DMS53 treated with DMSO at 0.1 percent for 48 hours (cell line): ENCODE measurements around the gene B4GALT5.
A peak's percentile ranks its signal among the peaks of the same experiment; 100 is the strongest.

ENCODE experiments used
- DNase-seq: peaks from one replicate; lab custom pipeline; 2025; ENCODE audit not compliant: unreplicated experiment; lab: John Stamatoyannopoulos, UW

Gene B4GALT5

GRCh38 chr20:49659056-49659455 lies 54.6 kb downstream of the B4GALT5 start:
- no peak for DNase-seq

- DNase-seq = no peak
These were observed 55.2 kb downstream of the B4GALT5 start for GRCh38 chr20:49658508-49658907.

GRCh38 chr20:49657118-49657901 lies 56.4 kb downstream of the B4GALT5 start:
- DNase-seq = no peak

- DNase-seq = peak; percentile 94
These were observed 57.4 kb downstream of the B4GALT5 start for GRCh38 chr20:49656304-49656703.

GRCh38 chr20:49653925-49654434 lies 59.7 kb downstream of the B4GALT5 start:
- no peak for DNase-seq

GRCh38 chr20:49649672-49650071 lies 64.0 kb downstream of the B4GALT5 start:
- DNase-seq = no peak

GRCh38 chr20:49647550-49647949 lies 66.1 kb downstream of the B4GALT5 start:
- no peak for DNase-seq

GRCh38 chr20:49646528-49646927 lies 67.2 kb downstream of the B4GALT5 start:
- no peak for DNase-seq

- no peak for DNase-seq
These were observed 67.6 kb downstream of the B4GALT5 start for GRCh38 chr20:49646126-49646525.

- no peak for DNase-seq
These were observed 68.6 kb downstream of the B4GALT5 start for GRCh38 chr20:49644980-49645565.

GRCh38 chr20:49642816-49643215 lies 70.9 kb downstream of the B4GALT5 start:
- no peak for DNase-seq

GRCh38 chr20:49641683-49642656 lies 71.7 kb downstream of the B4GALT5 start:
- peak; percentile 11 for DNase-seq

- no peak for DNase-seq
These were observed 76.5 kb downstream of the B4GALT5 start for GRCh38 chr20:49637046-49637637.

GRCh38 chr20:49636447-49636846 lies 77.2 kb downstream of the B4GALT5 start:
- DNase-seq = no peak

- no peak for DNase-seq
These were observed 77.8 kb downstream of the B4GALT5 start for GRCh38 chr20:49635866-49636265.

GRCh38 chr20:49635166-49635565 lies 78.5 kb downstream of the B4GALT5 start:
- no peak for DNase-seq

GRCh38 chr20:49634116-49634515 lies 79.6 kb downstream of the B4GALT5 start:
- DNase-seq = no peak

- DNase-seq = no peak
These were observed 80.0 kb downstream of the B4GALT5 start for GRCh38 chr20:49633643-49634042.

- no peak for DNase-seq
These were observed 80.7 kb downstream of the B4GALT5 start for GRCh38 chr20:49633023-49633422.

GRCh38 chr20:49631856-49632418 lies 81.7 kb downstream of the B4GALT5 start:
- no peak for DNase-seq
